Subcutaneous abdominal adipose tissue (tissue), 5 donors: ENCODE results near the gene CRHR2.
"Not testable (repeated sequence)": the region's sequence is repeated elsewhere in the genome, so short reads cannot be mapped to it uniquely, and the experiment has no call there.

Source experiments
- H3K27ac ChIP-seq: one replicate; pipeline ENCODE4 v1.7.0; 2013; ENCODE audit warnings: low read depth, mild to moderate bottlenecking, inconsistent platforms, low read length, moderate library complexity
- H3K27me3 ChIP-seq, 5 donors: one replicate each; pipeline ENCODE4 v1.7.0; 2013; ENCODE audit warnings: low read length in 5 of 5, inconsistent platforms in 1 of 5; ENCODE audit not compliant: control insufficient read depth in 5 of 5, insufficient read depth in 4 of 5
- H3K36me3 ChIP-seq, 5 donors: one replicate each; pipeline ENCODE4 v1.7.0; 2013; ENCODE audit warnings: low read length in 5 of 5; ENCODE audit not compliant: control insufficient read depth in 5 of 5, insufficient read depth in 5 of 5
- H3K4me1 ChIP-seq, 5 donors: one replicate each; pipeline ENCODE4 v1.7.0; 2013; ENCODE audit warnings: low read length in 5 of 5, mild to moderate bottlenecking in 3 of 5, moderate library complexity in 1 of 5; ENCODE audit not compliant: control insufficient read depth in 5 of 5, insufficient read depth in 5 of 5
- H3K4me3 ChIP-seq, 5 donors: one replicate each; pipeline ENCODE4 v1.7.0; 2013; ENCODE audit warnings: low read length in 5 of 5, low read depth in 1 of 5
- H3K9ac ChIP-seq, 5 donors: one replicate each; pipeline ENCODE4 v1.7.0; 2013; ENCODE audit warnings: low read length in 5 of 5, mild to moderate bottlenecking in 4 of 5, moderate library complexity in 3 of 5
- H3K9me3 ChIP-seq, 5 donors: one replicate each; pipeline ENCODE4 v1.7.0; 2013; ENCODE audit warnings: low read length in 5 of 5; ENCODE audit not compliant: control insufficient read depth in 5 of 5
- donor health status: healthy.
- donor health status: healthy.
- donor health status: healthy.
- donor health status: healthy.
- donor health status: healthy.

The CRHR2 gene

GRCh38 chr7:30722671-30723070 lies 40.4 kb upstream of the CRHR2 start:
- H3K9me3 ChIP-seq, result peaks cover 0 to 26% (median 13%) of the 10 kb centered on the region in 5 donors
- no peak overlapping the region for H3K9ac ChIP-seq
- no peak overlapping the region for H3K27ac ChIP-seq
- no peak overlapping the region for H3K4me3 ChIP-seq
- no peaks in the 10 kb centered on the region for H3K27me3 ChIP-seq
- no peaks in the 10 kb centered on the region for H3K4me1 ChIP-seq
- H3K36me3 ChIP-seq, result no peaks in the 10 kb centered on the region

GRCh38 chr7:30722187-30722586 lies 39.9 kb upstream of the CRHR2 start:
- H3K4me1 ChIP-seq, result no peaks in the 10 kb centered on the region
- H3K9me3 ChIP-seq, result peaks cover 0 to 29% (median 15%) of the 10 kb centered on the region in 5 donors
- H3K9ac ChIP-seq, result no peak overlapping the region
- H3K27me3 ChIP-seq, result no peaks in the 10 kb centered on the region
- H3K4me3 ChIP-seq, result no peak overlapping the region
- no peaks in the 10 kb centered on the region for H3K36me3 ChIP-seq
- H3K27ac ChIP-seq, result no peak overlapping the region

- Histone ChIP-seq H3K27ac (no peak overlapping the region), H3K9me3 (peaks cover 0 to 33% (median 17%) of the 10 kb centered on the region in 5 donors), H3K27me3 (no peaks in the 10 kb centered on the region), H3K4me1 (no peaks in the 10 kb centered on the region), H3K9ac (no peak overlapping the region), H3K36me3 (no peaks in the 10 kb centered on the region), H3K4me3 (no peak overlapping the region)
Measured at GRCh38 chr7:30721211-30721610, 39.0 kb upstream of the CRHR2 start.

GRCh38 chr7:30719434-30719833 lies 37.2 kb upstream of the CRHR2 start:
- H3K4me1 ChIP-seq, H3K27me3 ChIP-seq, H3K9ac ChIP-seq, H3K36me3 ChIP-seq, H3K4me3 ChIP-seq, H3K27ac ChIP-seq: not testable (repeated sequence)
- peaks cover 0 to 33% (median 19%) of the 10 kb centered on the region in 5 donors for H3K9me3 ChIP-seq

- no peak overlapping the region for H3K4me3 ChIP-seq
- H3K27me3 ChIP-seq, result no peaks in the 10 kb centered on the region
- no peak overlapping the region for H3K27ac ChIP-seq
- H3K36me3 ChIP-seq, result no peaks in the 10 kb centered on the region
- H3K4me1 ChIP-seq, result no peaks in the 10 kb centered on the region
- peaks cover 0 to 33% (median 19%) of the 10 kb centered on the region in 5 donors for H3K9me3 ChIP-seq
- H3K9ac ChIP-seq, result no peak overlapping the region
Measured at GRCh38 chr7:30717181-30717580, 34.9 kb upstream of the CRHR2 start.

- Histone ChIP-seq H3K4me1 (peaks cover 0 to 7% (median 4%) of the 10 kb centered on the region in 5 donors), H3K27me3 (peaks cover 0 to under 1% (median 0%) of the 10 kb centered on the region in 5 donors), H3K27ac (no peak overlapping the region), H3K9me3 (peaks cover 0 to 16% (median 14%) of the 10 kb centered on the region in 5 donors), H3K4me3 (no peak overlapping the region), H3K36me3 (no peaks in the 10 kb centered on the region), H3K9ac (no peak overlapping the region)
Measured at GRCh38 chr7:30714129-30714528, 31.9 kb upstream of the CRHR2 start.

- peaks cover 0 to 9% (median 6%) of the 10 kb centered on the region in 5 donors for H3K4me1 ChIP-seq
- H3K27me3 ChIP-seq, result peaks cover 0 to 5% (median 0%) of the 10 kb centered on the region in 5 donors
- peaks cover 0 to 14% (median 12%) of the 10 kb centered on the region in 5 donors for H3K9me3 ChIP-seq
- no peak overlapping the region for H3K27ac ChIP-seq
- no peaks in the 10 kb centered on the region for H3K36me3 ChIP-seq
- no peak overlapping the region for H3K9ac ChIP-seq
- no peak overlapping the region for H3K4me3 ChIP-seq
Measured at GRCh38 chr7:30713392-30713791, 31.1 kb upstream of the CRHR2 start.

GRCh38 chr7:30710669-30711068 lies 28.4 kb upstream of the CRHR2 start:
- no peaks in the 10 kb centered on the region for H3K36me3 ChIP-seq
- peaks cover 0 to 22% (median 13%) of the 10 kb centered on the region in 5 donors for H3K4me1 ChIP-seq
- H3K27ac ChIP-seq, result no peak overlapping the region
- H3K27me3 ChIP-seq, result peaks cover 0 to 11% (median 0%) of the 10 kb centered on the region in 5 donors
- H3K9ac ChIP-seq, result no peak overlapping the region
- H3K4me3 ChIP-seq, result no peak overlapping the region
- peaks cover 0 to 6% (median 0%) of the 10 kb centered on the region in 5 donors for H3K9me3 ChIP-seq

- H3K27me3 ChIP-seq, result peaks cover 0 to 11% (median 0%) of the 10 kb centered on the region in 5 donors
- H3K9me3 ChIP-seq, result no peaks in the 10 kb centered on the region
- no peak overlapping the region for H3K4me3 ChIP-seq
- H3K27ac ChIP-seq, result no peak overlapping the region
- H3K4me1 ChIP-seq, result peaks cover 0 to 22% (median 13%) of the 10 kb centered on the region in 5 donors
- H3K36me3 ChIP-seq, result no peaks in the 10 kb centered on the region
- H3K9ac ChIP-seq, result no peak overlapping the region
Measured at GRCh38 chr7:30709549-30709948, 27.3 kb upstream of the CRHR2 start.

GRCh38 chr7:30708983-30709382 lies 26.7 kb upstream of the CRHR2 start:
- peaks cover 0 to 11% (median 0%) of the 10 kb centered on the region in 5 donors for H3K27me3 ChIP-seq
- peaks cover 0 to 22% (median 13%) of the 10 kb centered on the region in 5 donors for H3K4me1 ChIP-seq
- no peaks in the 10 kb centered on the region for H3K36me3 ChIP-seq
- no peak overlapping the region for H3K9ac ChIP-seq
- no peak overlapping the region for H3K4me3 ChIP-seq
- H3K27ac ChIP-seq, result peak overlapping the region; percentile 16
- H3K9me3 ChIP-seq, result no peaks in the 10 kb centered on the region
